BLaER1 treated with 17β-estradiol and CSF1 and Interleukin-3, amounts not matched to agents 10 nM and 100 nM (cell line): Measurements from ENCODE around the gene MTF2.

Source experiments
- H3K27ac ChIP-seq, 11 experiments: shearing (Covaris generic); formaldehyde crosslinking; 2 replicates each; pipeline ENCODE4 v1.8.1; 2022
- H3K27me3 ChIP-seq, 11 experiments: shearing (Covaris generic); formaldehyde crosslinking; 2 replicates each; pipeline ENCODE4 v1.8.1; 2022
- H3K36me3 ChIP-seq, 11 experiments: shearing (Covaris generic); formaldehyde crosslinking; 2 replicates each; pipeline ENCODE4 v1.8.1; 2022
- H3K4me1 ChIP-seq, 10 experiments: shearing (Covaris generic); formaldehyde crosslinking; 2 replicates each; pipeline ENCODE4 v1.8.1; 2022
- H3K4me2 ChIP-seq, 11 experiments: shearing (Covaris generic); formaldehyde crosslinking; 2 replicates each; pipeline ENCODE4 v1.8.1; 2022
- H3K4me3 ChIP-seq, 10 experiments: shearing (Covaris generic); formaldehyde crosslinking; 2 replicates each; pipeline ENCODE4 v1.8.1; 2022
- H3K9ac ChIP-seq, 11 experiments: shearing (Covaris generic); formaldehyde crosslinking; 2 replicates each; pipeline ENCODE4 v1.8.1; 2022
- H3K9me3 ChIP-seq, 11 experiments: shearing (Covaris generic); formaldehyde crosslinking; replicated peaks in 1 of 11; 2 replicates each; pipeline ENCODE4 v1.8.1; 2022
- H4K20me1 ChIP-seq, 11 experiments: shearing (Covaris generic); formaldehyde crosslinking; 2 replicates each; pipeline ENCODE4 v1.8.1; 2022
- Cebpa-rat ChIP-seq, 11 experiments: shearing (Covaris generic); IDR thresholded peaks; 2 replicates each; pipeline ENCODE4 v1.8.1; 2022

The MTF2 gene

GRCh38 chr1:93078638-93078985 lies 471 bp upstream of the MTF2 start:
- Histone ChIP-seq H3K36me3 (peaks cover 5 to 17% (median 16%) of the 10 kb centered on the region in 11 experiments; a peak in 20 of 22 replicates), H3K9ac (peak overlapping the region; percentile 84 to 99 (median 97)), H3K4me3 (peak overlapping the region; percentile 74 to 95 (median 90)), H3K27me3 (no peaks in the 10 kb centered on the region), H3K27ac (peak overlapping the region; percentile 87 to 100 (median 98)), H3K4me2 (peak overlapping the region; percentile 77 to 96 (median 87)), H4K20me1 (peaks cover 28 to 39% (median 33%) of the 10 kb centered on the region in 11 experiments), H3K9me3 (peaks cover 0 to 14% (median 10%) of the 10 kb centered on the region in 11 experiments; a peak in 20 of 22 replicates), H3K4me1 (peaks cover 27 to 69% (median 48%) of the 10 kb centered on the region in 10 experiments)
- no peak for TF ChIP-seq Cebpa-rat (IDR thresholded peaks at IDR 0.05)

- no peak for TF ChIP-seq Cebpa-rat (IDR thresholded peaks at IDR 0.05)
- Histone ChIP-seq H4K20me1 (peaks cover 29 to 50% (median 44%) of the 10 kb centered on the region in 11 experiments), H3K4me1 (peaks cover 27 to 72% (median 48%) of the 10 kb centered on the region in 10 experiments), H3K4me3 (peak overlapping the region; percentile 74 to 95 (median 90)), H3K9me3 (peaks cover 0 to 25% (median 22%) of the 10 kb centered on the region in 11 experiments; a peak in 20 of 22 replicates), H3K4me2 (peak overlapping the region; percentile 46 to 95 (median 84)), H3K36me3 (peaks cover 7 to 28% (median 27%) of the 10 kb centered on the region in 11 experiments; a peak in 21 of 22 replicates), H3K27ac (peak overlapping the region; percentile 87 to 100 (median 98)), H3K27me3 (no peaks in the 10 kb centered on the region), H3K9ac (peak overlapping the region; percentile 84 to 99 (median 97))
Observed at GRCh38 chr1:93079685-93080141, 630 bp downstream of the MTF2 start.

DNA sequence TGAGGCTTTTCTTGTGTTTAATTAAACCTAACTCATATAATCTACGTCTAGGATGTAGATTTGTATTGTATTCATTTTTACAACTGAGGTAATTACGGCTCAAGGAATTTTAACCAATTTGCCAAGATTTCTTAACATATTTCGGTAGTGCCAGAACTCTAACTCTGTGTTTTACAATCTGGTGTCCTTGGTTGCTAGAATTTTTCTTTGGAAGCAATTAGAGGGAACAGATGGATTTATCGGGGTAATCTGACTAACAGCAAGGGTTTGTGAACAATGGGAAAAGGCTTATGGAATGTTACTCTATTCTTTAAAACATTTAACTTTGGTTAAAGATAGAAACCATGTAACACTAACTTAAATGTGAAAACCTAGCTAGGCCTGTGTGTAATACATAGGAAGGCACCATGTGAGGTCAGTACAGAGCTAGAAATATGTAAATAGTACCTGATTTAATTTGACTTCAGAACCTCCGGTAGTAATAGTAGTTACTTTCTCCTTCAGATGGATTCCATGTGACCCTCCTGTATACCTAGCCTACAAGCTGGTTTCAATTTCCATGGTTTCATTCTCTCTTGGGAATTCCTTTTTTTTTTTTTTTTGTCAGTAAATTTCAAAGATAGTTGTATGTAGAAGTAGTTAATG lies 1.2 kb downstream of the MTF2 start:
- no peak for TF ChIP-seq Cebpa-rat (IDR thresholded peaks at IDR 0.05)
- peaks cover 30 to 56% (median 49%) of the 10 kb centered on the region in 11 experiments for H4K20me1 ChIP-seq
- H3K4me1 ChIP-seq, result peaks cover 27 to 66% (median 46%) of the 10 kb centered on the region in 10 experiments
- peak overlapping the region; percentile 46 to 95 (median 84) for H3K4me2 ChIP-seq
- H3K27ac ChIP-seq, result peak overlapping the region; percentile 87 to 100 (median 98)
- peaks cover 0 to 30% (median 26%) of the 10 kb centered on the region in 11 experiments; a peak in 20 of 22 replicates for H3K9me3 ChIP-seq
- H3K9ac ChIP-seq, result peak overlapping the region; percentile 84 to 99 (median 97)
- peak overlapping the region; percentile 74 to 95 (median 90) for H3K4me3 ChIP-seq
- H3K36me3 ChIP-seq, result peaks cover 13 to 34% (median 33%) of the 10 kb centered on the region in 11 experiments
- no peaks in the 10 kb centered on the region for H3K27me3 ChIP-seq

- Histone ChIP-seq H3K4me2 (peak overlapping the region; percentile 71 to 95 (median 84)), H3K9me3 (peaks cover 0 to 44% (median 40%) of the 10 kb centered on the region in 11 experiments; a peak in 20 of 22 replicates), H3K9ac (peak overlapping the region; percentile 84 to 99 (median 97); a peak in 18 of 22 replicates), H3K27me3 (no peaks in the 10 kb centered on the region), H4K20me1 (peaks cover 44 to 70% (median 63%) of the 10 kb centered on the region in 11 experiments), H3K4me1 (peaks cover 27 to 58% (median 35%) of the 10 kb centered on the region in 10 experiments), H3K27ac (peak overlapping the region in 10 of 11 experiments; percentile 88 to 100 (median 98); a peak in 20 of 22 replicates), H3K36me3 (peaks cover 24 to 48% (median 47%) of the 10 kb centered on the region in 11 experiments), H3K4me3 (peak overlapping the region; percentile 74 to 95 (median 90); a peak in 19 of 20 replicates)
- 0 out of 22 replicates have a peak, but pooled peaks of 1 of the 11 experiments have one; percentile 48 for TF ChIP-seq Cebpa-rat (IDR thresholded peaks at IDR 0.05)
Observed at GRCh38 chr1:93081716-93082115, 2.6 kb downstream of the MTF2 start.

GRCh38 chr1:93082313-93082712 lies 3.2 kb downstream of the MTF2 start:
- Histone ChIP-seq H3K27me3 (no peaks in the 10 kb centered on the region), H3K4me1 (peaks cover 25 to 52% (median 30%) of the 10 kb centered on the region in 10 experiments), H4K20me1 (peaks cover 48 to 76% (median 69%) of the 10 kb centered on the region in 11 experiments), H3K4me2 (peak overlapping the region; percentile 71 to 95 (median 84)), H3K9ac (peak overlapping the region in 10 of 11 experiments; percentile 20 to 99 (median 47); a peak in 13 of 22 replicates), H3K4me3 (peak overlapping the region in 9 of 10 experiments; percentile 74 to 95 (median 89); a peak in 18 of 20 replicates), H3K9me3 (peaks cover 0 to 50% (median 45%) of the 10 kb centered on the region in 11 experiments; a peak in 20 of 22 replicates), H3K36me3 (peaks cover 24 to 54% (median 53%) of the 10 kb centered on the region in 11 experiments), H3K27ac (peak overlapping the region in 10 of 11 experiments; percentile 53 to 100 (median 98); a peak in 18 of 22 replicates)
- TF ChIP-seq Cebpa-rat (IDR thresholded peaks at IDR 0.05), result no peak

DNA sequence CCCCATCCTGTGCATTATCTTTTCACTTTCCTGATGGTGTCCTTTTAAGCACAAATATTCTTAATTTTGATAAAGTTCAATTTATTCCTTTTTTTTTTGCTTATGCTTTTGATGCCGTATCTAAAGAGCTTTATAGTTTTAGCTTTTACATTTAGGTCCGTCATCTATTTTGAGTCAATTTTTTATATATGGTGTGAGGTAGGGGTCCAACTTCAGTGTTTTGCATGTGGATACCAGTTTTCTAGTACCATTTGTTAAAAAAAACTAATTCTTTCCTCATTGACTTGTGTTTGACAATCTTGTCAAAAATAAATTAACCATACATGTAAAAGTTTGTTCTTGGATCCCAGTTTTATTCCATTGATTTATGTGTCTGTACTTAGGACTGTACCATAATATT lies 4.9 kb downstream of the MTF2 start:
- no peak for TF ChIP-seq Cebpa-rat (IDR thresholded peaks at IDR 0.05)
- H3K4me1 ChIP-seq, result peaks cover 12 to 41% (median 18%) of the 10 kb centered on the region in 10 experiments
- no peak overlapping the region for H3K27ac ChIP-seq
- peak overlapping the region in 3 of 11 experiments; percentile 91 to 95 (median 92); a peak in 3 of 22 replicates for H3K4me2 ChIP-seq
- H3K9me3 ChIP-seq, result peaks cover 0 to 65% (median 57%) of the 10 kb centered on the region in 11 experiments; a peak in 20 of 22 replicates
- no peak overlapping the region for H3K9ac ChIP-seq
- peak overlapping the region in 2 of 10 experiments; percentile 3 to 46; a peak in 2 of 20 replicates for H3K4me3 ChIP-seq
- no peaks in the 10 kb centered on the region for H3K27me3 ChIP-seq
- peaks cover 57 to 92% (median 86%) of the 10 kb centered on the region in 11 experiments for H4K20me1 ChIP-seq
- H3K36me3 ChIP-seq, result peaks cover 24 to 70% (median 69%) of the 10 kb centered on the region in 11 experiments

DNA sequence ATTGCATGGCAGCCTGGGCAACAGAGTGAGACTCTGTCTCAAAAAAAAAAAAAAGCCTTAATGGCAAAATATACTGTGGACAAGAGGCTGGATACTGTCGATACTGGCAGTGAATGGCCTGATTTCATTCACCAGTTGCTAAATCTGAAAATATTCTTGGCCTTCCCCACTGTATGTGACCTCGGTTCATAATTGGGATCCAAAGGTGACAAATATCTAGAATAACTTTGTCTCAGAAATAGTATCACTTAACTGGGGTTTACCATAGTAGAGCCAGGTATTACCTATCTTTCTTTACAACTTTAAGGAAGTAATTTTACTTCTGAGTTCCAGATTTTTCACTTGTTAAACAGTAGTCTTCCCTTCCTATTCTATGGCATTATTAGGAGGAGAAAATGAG lies 8.4 kb downstream of the MTF2 start:
- Histone ChIP-seq H3K36me3 (peaks cover 30 to 100% (median 95%) of the 10 kb centered on the region in 11 experiments), H3K4me1 (peaks cover 5 to 23% (median 8%) of the 10 kb centered on the region in 10 experiments; a peak in 19 of 20 replicates), H3K27ac (no peak overlapping the region), H4K20me1 (peaks cover 47 to 100% (median 100%) of the 10 kb centered on the region in 11 experiments; a peak in 21 of 22 replicates), H3K4me2 (no peak overlapping the region), H3K4me3 (no peak overlapping the region), H3K9me3 (peaks cover 9 to 93% (median 83%) of the 10 kb centered on the region in 11 experiments; a peak in 21 of 22 replicates), H3K27me3 (no peaks in the 10 kb centered on the region), H3K9ac (no peak overlapping the region)
- TF ChIP-seq Cebpa-rat (IDR thresholded peaks at IDR 0.05), result no peak

DNA sequence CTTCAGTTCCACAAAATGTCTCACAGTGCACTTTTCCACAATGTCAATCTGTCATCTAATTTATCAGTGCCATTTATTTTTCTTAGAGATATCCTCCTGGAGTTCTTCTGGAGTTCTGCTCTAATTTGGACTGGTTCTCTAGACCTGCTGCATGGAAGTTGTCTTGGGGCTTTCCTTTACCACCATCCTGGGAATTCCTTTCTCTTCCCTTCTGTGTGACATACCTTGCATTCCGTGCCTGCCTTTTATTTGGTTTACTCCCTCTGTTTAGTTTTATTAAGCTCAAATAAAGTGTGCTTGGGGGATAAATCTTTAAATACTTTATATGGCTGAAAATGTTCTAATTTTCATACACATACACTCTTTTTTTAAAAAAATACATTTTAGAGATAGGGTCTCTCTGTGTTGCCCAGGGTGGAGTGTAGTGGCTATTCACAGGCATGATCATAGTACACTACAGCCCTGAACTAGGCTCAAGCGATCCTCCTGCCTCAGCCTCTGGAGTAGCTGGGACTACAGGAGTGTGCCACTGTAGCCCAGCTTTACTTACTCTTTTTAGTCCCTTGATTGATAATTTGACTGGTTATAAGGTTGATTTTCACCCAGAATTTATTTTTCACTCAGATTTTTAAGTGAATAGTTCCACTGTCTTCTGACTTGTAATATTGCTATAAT lies 14.4 kb downstream of the MTF2 start:
- Histone ChIP-seq H4K20me1 (peaks cover 59 to 100% (median 100%) of the 10 kb centered on the region in 11 experiments; a peak in 21 of 22 replicates), H3K4me2 (0 out of 22 replicates have a peak overlapping the region, but pooled peaks of 1 of the 11 experiments have one; percentile 27)

More for the DNA sequence above, 14.4 kb downstream of the MTF2 start:
- Histone ChIP-seq H3K4me3 (no peak overlapping the region), H3K4me1 (peaks cover 0 to 50% (median 11%) of the 10 kb centered on the region in 10 experiments; a peak in 10 of 20 replicates), H3K36me3 (peaks cover 6 to 97% (median 81%) of the 10 kb centered on the region in 11 experiments), H3K27ac (peak overlapping the region in 1 of 11 experiments; percentile 5; a peak in 2 of 22 replicates), H3K27me3 (no peaks in the 10 kb centered on the region), H3K9me3 (peaks cover 0 to 36% (median 30%) of the 10 kb centered on the region in 11 experiments; a peak in 20 of 22 replicates), H3K9ac (peak overlapping the region in 2 of 11 experiments; percentile 34 to 48; a peak in 2 of 22 replicates)
- TF ChIP-seq Cebpa-rat (IDR thresholded peaks at IDR 0.05), result no peak
